ENCODE results near the gene SPRED3. TPM values are rescaled to one million over a fixed set of nuclear protein-coding genes. Genes with fewer than 3 reads are reported as not detected.

Gene SPRED3
- total RNA-seq, 1 experiment from 2014 or later: 7.2 TPM

GRCh38 chr19:38360351-38360750 is 28.1 kb upstream of the SPRED3 start (continued):
- TF ChIP-seq SP1 (CRISPR knock-in tag; conservative IDR thresholded peaks at IDR 0.05): no peak
- TF ChIP-seq TCF7 (CRISPR knock-in tag; IDR thresholded peaks at IDR 0.05; ENCODE audit: low read depth): no peak

GRCh38 chr19:38360839-38361631 is 27.5 kb upstream of the SPRED3 start:
- no peaks in the 10 kb centered on the region for H3K36me3 Mint-ChIP-seq
- peaks cover 68% of the 10 kb centered on the region for H3K27me3 Mint-ChIP-seq (ENCODE audit: low read depth)
- H3K4me3 Mint-ChIP-seq: peak overlapping the region; percentile 86
- CTCF ChIA-PET: interaction anchor here (0.9 to 2.9 kb wide), 12 partner anchors 10 to 218 kb away, joined by 3 to 19 read pairs (median 4); partner anchors contain the start of genes CATSPERG, FAM98C, GGN and PSMD8
- H3K27ac Mint-ChIP-seq: no peak overlapping the region
- DNase-seq (ENCODE audit: low spot score) (no peak), ATAC-seq (no peak)
- H3K9me3 Mint-ChIP-seq: no peaks in the 10 kb centered on the region
- POLR2A ChIA-PET: interaction anchor here (1.1 to 2.7 kb wide), 4 partner anchors 13 to 56 kb away, joined by 3 to 16 read pairs (median 5); partner anchors contain the start of genes GGN and PSMD8
- no peak for TF ChIP-seq ELF4 (CRISPR knock-in tag; IDR thresholded peaks at IDR 0.05; ENCODE audit: low read depth)
- no peak for TF ChIP-seq ZNF423 (CRISPR knock-in tag; IDR thresholded peaks at IDR 0.05)
- no peak for TF ChIP-seq STAT6 (CRISPR knock-in tag; conservative IDR thresholded peaks at IDR 0.05; ENCODE audit: low read depth)
- TF ChIP-seq ZNF232 (CRISPR knock-in tag; IDR thresholded peaks at IDR 0.05): no peak
- no peak for TF ChIP-seq ZBTB43 (CRISPR knock-in tag; IDR thresholded peaks at IDR 0.05)
- no peak for TF ChIP-seq ATF1 (CRISPR knock-in tag; IDR thresholded peaks at IDR 0.05)
- TF ChIP-seq ZNF416 (CRISPR knock-in tag; IDR thresholded peaks at IDR 0.05): no peak
- TF ChIP-seq PREB (CRISPR knock-in tag; IDR thresholded peaks at IDR 0.05; ENCODE audit: borderline replicate concordance): no peak
- no peak for TF ChIP-seq RELA (CRISPR knock-in tag; IDR thresholded peaks at IDR 0.05; ENCODE audit: borderline replicate concordance)
- no peak for TF ChIP-seq TEAD4 (CRISPR knock-in tag; IDR thresholded peaks at IDR 0.05)
- TF ChIP-seq TP53 (CRISPR knock-in tag; IDR thresholded peaks at IDR 0.05): no peak
- TF ChIP-seq MAX (CRISPR knock-in tag; IDR thresholded peaks at IDR 0.05): peak; percentile 9; the same call in 1 of the 2 replicates
- peak; percentile 42 for TF ChIP-seq PRDM15 (CRISPR knock-in tag; IDR thresholded peaks at IDR 0.05)
- TF ChIP-seq CTCF (IDR thresholded peaks at IDR 0.05): no peak
- TF ChIP-seq ZNF263 (CRISPR knock-in tag; IDR thresholded peaks at IDR 0.05; ENCODE audit: low read depth): peak; percentile 86; the same call in 1 of the 2 replicates
- TF ChIP-seq JAZF1 (CRISPR knock-in tag; IDR thresholded peaks at IDR 0.05): no peak
- TF ChIP-seq SP1 (CRISPR knock-in tag; conservative IDR thresholded peaks at IDR 0.05): no peak
- TF ChIP-seq OVOL2 (CRISPR knock-in tag; IDR thresholded peaks at IDR 0.05; ENCODE audit: borderline replicate concordance): no peak
- peaks cover 10% of the 10 kb centered on the region for H3K4me1 Mint-ChIP-seq

Measured in WTC11 (cell line).